WTC11 (cell line): Measurements from ENCODE around the gene SETD3. TPM values are rescaled to one million over a fixed set of nuclear protein-coding genes. Genes with fewer than 3 reads are reported as not detected.

Source experiments
- ATAC-seq: fragments of 200-7000 bp; cut with Tn5 transposase; 2 replicates; pipeline ENCODE4 v1.10.0; 2021; ENCODE audit warnings: mild to moderate bottlenecking, moderate library complexity
- CTCF ChIA-PET: fragments of 300-600 bp; sonication (Branson Sonifier 250); formaldehyde crosslinking; loops from one replicate; lab custom pipeline; 2021; ENCODE audit warnings: antibody characterized with exemption; lab: Charles Lee
- POLR2A ChIA-PET: fragments of 350-600 bp; sonication (Branson Sonifier 250); formaldehyde crosslinking; loops from one replicate; lab custom pipeline; 2021; ENCODE audit warnings: antibody characterized with exemption; lab: Charles Lee
- DNase-seq: peaks from one replicate; pipeline ENCODE4 v3.0.0; 2021; ENCODE audit warnings: low spot score
- H3K27ac Mint-ChIP-seq: 2 replicates; pipeline ENCODE4 v1.8.0; 2021; ENCODE audit warnings: mixed read lengths
- H3K27me3 Mint-ChIP-seq: 2 replicates; pipeline ENCODE4 v1.8.0; 2021; ENCODE audit warnings: low read depth, mild to moderate bottlenecking, moderate library complexity, mixed read lengths
- H3K36me3 Mint-ChIP-seq: 2 replicates; pipeline ENCODE4 v1.8.0; 2021; ENCODE audit warnings: mixed read lengths
- H3K4me1 Mint-ChIP-seq: 2 replicates; pipeline ENCODE4 v1.8.0; 2022; ENCODE audit warnings: mixed read lengths
- H3K4me3 Mint-ChIP-seq: 2 replicates; pipeline ENCODE4 v1.8.0; 2021; ENCODE audit warnings: mild to moderate bottlenecking, moderate library complexity, mixed read lengths
- H3K9me3 Mint-ChIP-seq: 2 replicates; pipeline ENCODE4 v1.8.0; 2021; ENCODE audit warnings: mixed read lengths
- ARID4B ChIP-seq: sonication (generic); formaldehyde crosslinking; IDR thresholded peaks from 2 replicates; pipeline ENCODE4 v1.8.0; 2023; ENCODE audit warnings: missing genetic modification reagents, mild to moderate bottlenecking, borderline replicate concordance
- ATF1 ChIP-seq: sonication (generic); formaldehyde crosslinking; IDR thresholded peaks from 2 replicates; pipeline ENCODE4 v1.8.1; 2023; ENCODE audit warnings: mild to moderate bottlenecking, moderate library complexity, missing genetic modification reagents
- ATF6 ChIP-seq: sonication (generic); formaldehyde crosslinking; IDR thresholded peaks from 2 replicates; pipeline ENCODE4 v1.8.1; 2023; ENCODE audit warnings: mild to moderate bottlenecking, missing genetic modification reagents
- CBFB ChIP-seq: sonication (generic); formaldehyde crosslinking; IDR thresholded peaks from 2 replicates; pipeline ENCODE4 v1.8.1; 2022; ENCODE audit warnings: mild to moderate bottlenecking, low read depth, missing genetic modification reagents
- CDX4 ChIP-seq: fragments of 250-450 bp; sonication (Bioruptor Pico); IDR thresholded peaks from 2 replicates; pipeline ENCODE4 v1.9.0; 2021; ENCODE audit warnings: moderate library complexity, mild to moderate bottlenecking, inconsistent platforms, borderline replicate concordance
- CREB1 ChIP-seq: sonication (generic); formaldehyde crosslinking; IDR thresholded peaks from 2 replicates; pipeline ENCODE4 v1.8.0; 2023; ENCODE audit warnings: mild to moderate bottlenecking, missing genetic modification reagents
- E2F4 ChIP-seq: sonication (generic); formaldehyde crosslinking; IDR thresholded peaks from 2 replicates; pipeline ENCODE4 v1.8.1; 2022; ENCODE audit warnings: low read depth, mild to moderate bottlenecking, moderate library complexity, missing genetic modification reagents, borderline replicate concordance
- FOXP4 ChIP-seq: sonication (generic); formaldehyde crosslinking; IDR thresholded peaks from 2 replicates; pipeline ENCODE4 v1.8.0; 2022; ENCODE audit warnings: mild to moderate bottlenecking, missing genetic modification reagents
- IRF2 ChIP-seq: sonication (generic); formaldehyde crosslinking; IDR thresholded peaks from 2 replicates; pipeline ENCODE4 v1.8.0; 2022; ENCODE audit warnings: low read depth, missing genetic modification reagents, borderline replicate concordance
- KAT7 ChIP-seq: sonication (generic); formaldehyde crosslinking; IDR thresholded peaks from 2 replicates; pipeline ENCODE4 v1.8.1; 2023; ENCODE audit warnings: missing genetic modification reagents, mild to moderate bottlenecking, borderline replicate concordance
- NR3C1 ChIP-seq: sonication (generic); formaldehyde crosslinking; conservative IDR thresholded peaks from 2 replicates; pipeline ENCODE4 v1.8.1; 2023; ENCODE audit warnings: low read depth, mild to moderate bottlenecking, missing genetic modification reagents
- SP1 ChIP-seq: sonication (generic); formaldehyde crosslinking; conservative IDR thresholded peaks from 2 replicates; pipeline ENCODE4 v1.8.1; 2022; ENCODE audit warnings: missing genetic modification reagents
- TEAD4 ChIP-seq: sonication (generic); formaldehyde crosslinking; IDR thresholded peaks from 2 replicates; pipeline ENCODE4 v1.8.0; 2022; ENCODE audit warnings: mild to moderate bottlenecking, missing genetic modification reagents
- ZNF138 ChIP-seq: sonication (generic); formaldehyde crosslinking; conservative IDR thresholded peaks from 2 replicates; pipeline ENCODE4 v1.8.1; 2022; ENCODE audit warnings: mild to moderate bottlenecking, moderate library complexity, missing genetic modification reagents
- ZNF416 ChIP-seq: fragments of 250-450 bp; sonication (Bioruptor Pico); IDR thresholded peaks from 2 replicates; pipeline ENCODE4 v1.9.0; 2021; ENCODE audit warnings: mild to moderate bottlenecking, inconsistent platforms
- ZNF532 ChIP-seq: fragments of 250-450 bp; sonication (Bioruptor Pico); IDR thresholded peaks from 2 replicates; pipeline ENCODE4 v1.9.0; 2021; ENCODE audit warnings: mild to moderate bottlenecking, borderline replicate concordance
- total RNA-seq: library from RNA; stranded (reverse); gene quantifications from 3 replicates; pipeline ENCODE4 v1.2.3, GENCODE V29; 2021

The SETD3 gene
- total RNA-seq, 1 experiment from 2014 or later: 53.1 TPM

- POLR2A ChIA-PET: no interaction called here
- DNase-seq: no peak
- peaks cover 31% of the 10 kb centered on the region for H3K4me1 Mint-ChIP-seq
- no peak for ATAC-seq
- no peaks in the 10 kb centered on the region for H3K27me3 Mint-ChIP-seq
- H3K4me3 Mint-ChIP-seq: no peak overlapping the region
- TF ChIP-seq IRF2 (no peak), CBFB (CRISPR knock-in tag) (no peak), ARID4B (CRISPR knock-in tag) (no peak), CREB1 (CRISPR knock-in tag) (no peak), TEAD4 (no peak), ZNF138 (CRISPR knock-in tag) (no peak), ZNF416 (CRISPR knock-in tag) (no peak), NR3C1 (CRISPR knock-in tag) (no peak), SP1 (CRISPR knock-in tag) (no peak), E2F4 (no peak), FOXP4 (CRISPR knock-in tag) (no peak), ATF1 (CRISPR knock-in tag) (no peak), CDX4 (CRISPR knock-in tag) (no peak), ATF6 (CRISPR knock-in tag) (no peak), ZNF532 (no peak), KAT7 (no peak)
- TF ChIP-seq, all 79 proteins: peak for 0
- CTCF ChIA-PET: interaction anchor here (1.2 to 8.0 kb wide), 5 partner anchors 8 to 65 kb away, joined by 3 to 106 read pairs (median 7); no protein-coding TSS in a partner anchor
- Mint-ChIP-seq H3K36me3 (0 out of 2 replicates have a peak, but pooled peaks cover 4% of the 10 kb centered on the region), H3K9me3 (peaks cover 11% of the 10 kb centered on the region), H3K27ac (no peak overlapping the region)
These were observed 95.9 kb downstream of the SETD3 start for GRCh38 chr14:99384450-99385417.
